ENCODE data around the gene ITSN2.

The ITSN2 gene

DNA sequence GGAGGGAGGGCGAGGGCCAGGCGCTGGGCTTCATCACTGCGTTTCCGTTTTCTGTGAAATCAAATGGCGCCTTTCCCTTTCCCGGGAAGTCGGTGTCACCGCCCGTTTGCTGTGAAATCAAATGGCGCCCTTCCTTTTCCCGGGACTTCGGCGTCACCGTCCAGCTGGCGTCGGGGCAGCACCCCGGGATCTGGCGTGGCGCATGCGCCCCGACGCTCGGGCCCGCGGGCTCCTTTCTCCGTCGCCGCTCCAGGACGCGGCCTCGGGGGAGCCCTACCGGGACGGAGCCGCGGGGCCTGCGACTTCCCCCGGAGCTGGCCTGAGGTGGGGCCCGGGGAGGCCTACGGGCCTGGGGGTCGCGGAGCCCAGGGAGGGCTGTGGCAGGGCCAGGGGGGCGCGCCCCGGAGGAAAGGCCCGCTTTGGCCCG lies 185.5 kb downstream of the ITSN2 start, which contains the start of gene FAM228A:
Gene FAM228A, plus strand, starts transcription at position 203 of the 427 bp plus-strand sequence. CDS start 428 bp downstream, outside the sequence.
- DNase-seq = no peak

DNA sequence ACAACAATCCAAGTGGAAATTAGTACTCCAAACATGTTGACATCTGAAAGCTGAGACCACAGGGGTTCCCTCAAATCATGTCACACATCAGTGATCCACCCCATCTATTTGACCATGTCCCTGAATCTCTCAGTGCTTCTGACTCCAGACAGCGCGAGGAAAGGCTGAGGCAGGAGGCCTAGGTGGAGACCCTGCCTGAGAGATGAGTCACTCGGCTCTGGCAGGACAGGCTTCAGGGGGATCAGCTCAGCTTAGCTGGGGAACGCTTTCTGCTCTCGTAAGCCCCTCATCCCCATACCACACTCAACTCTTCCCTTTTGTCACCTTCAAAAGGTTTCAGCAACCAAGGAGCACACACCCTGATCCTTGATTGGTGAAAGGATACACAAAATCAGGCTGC lies 191.3 kb downstream of the ITSN2 start:
- no peak for DNase-seq

DNA sequence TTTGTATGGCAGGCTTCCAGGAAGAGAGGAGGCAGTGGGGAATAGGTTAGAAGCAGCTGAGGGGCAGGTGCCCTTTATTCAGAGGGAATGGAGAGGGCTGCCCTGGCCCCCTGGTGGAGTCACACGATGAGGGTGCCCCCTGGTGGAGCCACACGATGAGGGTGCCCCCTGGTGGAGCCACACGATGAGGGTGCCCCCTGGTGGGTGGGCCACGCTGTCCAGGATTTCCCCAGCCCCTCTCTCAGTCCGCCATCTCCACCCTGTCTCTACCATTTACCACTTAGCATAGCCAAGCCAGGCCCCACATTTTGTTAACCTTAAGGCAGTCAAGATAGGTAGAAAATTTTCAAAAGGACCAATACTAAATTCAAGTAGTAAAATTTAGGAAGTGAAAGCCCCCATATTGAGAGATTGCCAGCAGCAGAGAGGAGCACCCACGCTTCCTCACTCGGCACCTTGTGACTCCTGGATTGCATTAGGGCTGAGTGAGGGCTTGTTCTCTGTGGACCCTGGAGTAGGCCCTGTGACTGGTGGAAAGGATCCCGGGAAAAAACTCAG lies 195.8 kb downstream of the ITSN2 start:
- DNase-seq = no peak

DNA sequence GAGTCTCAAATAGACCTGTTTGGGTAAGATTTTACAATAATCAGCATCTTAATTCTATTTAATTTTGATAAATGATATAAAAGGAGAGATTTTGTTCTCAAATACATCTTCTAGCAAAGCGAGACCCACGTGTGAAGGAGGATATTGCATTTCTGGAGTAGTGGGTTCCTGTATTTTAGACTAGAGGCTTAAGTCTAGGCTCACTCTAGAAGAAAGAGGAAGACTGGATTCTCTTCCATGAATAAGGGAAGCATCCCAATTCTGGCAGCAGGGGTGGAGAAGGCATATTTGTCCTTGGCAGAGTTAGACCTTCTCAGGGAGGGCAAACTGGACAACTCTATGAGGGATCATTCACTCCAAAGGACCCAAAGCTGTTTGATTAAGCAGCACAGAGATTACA lies 196.7 kb downstream of the ITSN2 start:
- DNase-seq = no peak

DNA sequence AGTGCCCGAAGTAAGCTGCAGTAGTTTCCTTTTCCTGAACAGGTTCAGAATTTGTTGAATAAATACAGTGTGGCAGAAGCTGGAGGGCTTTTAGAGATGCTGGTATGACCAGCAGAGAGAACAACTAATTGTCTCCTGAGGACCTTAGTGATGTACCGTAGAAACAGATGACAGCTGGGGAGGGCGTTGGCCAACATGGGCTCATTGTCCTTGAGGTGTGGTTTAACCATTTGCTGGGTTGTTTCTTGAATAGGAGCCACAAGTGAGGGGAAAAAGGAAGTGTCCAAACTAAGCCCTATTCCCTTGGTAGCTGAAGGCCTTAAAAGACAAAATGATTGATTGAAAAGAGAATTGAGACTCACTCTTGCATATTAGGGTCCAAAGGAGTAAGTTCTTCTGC lies 197.2 kb downstream of the ITSN2 start:
- no peak for DNase-seq

DNA sequence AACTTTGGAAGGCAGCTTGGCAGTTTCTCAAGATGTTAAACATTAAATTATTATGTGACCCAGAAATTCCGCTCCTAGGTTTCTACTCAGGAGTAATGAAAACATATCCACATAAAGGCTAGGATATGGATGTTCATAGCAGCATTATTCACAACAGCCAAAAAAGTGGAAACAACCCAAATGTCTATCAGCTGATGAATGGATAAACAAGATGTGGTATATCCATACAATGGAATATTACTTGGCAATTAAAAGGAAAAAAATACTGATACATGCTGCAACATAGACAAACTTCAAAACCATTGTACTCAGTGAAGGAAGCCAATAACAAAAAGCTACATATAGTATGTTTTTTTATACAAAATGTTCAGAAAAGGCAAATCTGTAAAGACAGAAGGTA lies 197.8 kb downstream of the ITSN2 start:
- no peak for DNase-seq

DNA sequence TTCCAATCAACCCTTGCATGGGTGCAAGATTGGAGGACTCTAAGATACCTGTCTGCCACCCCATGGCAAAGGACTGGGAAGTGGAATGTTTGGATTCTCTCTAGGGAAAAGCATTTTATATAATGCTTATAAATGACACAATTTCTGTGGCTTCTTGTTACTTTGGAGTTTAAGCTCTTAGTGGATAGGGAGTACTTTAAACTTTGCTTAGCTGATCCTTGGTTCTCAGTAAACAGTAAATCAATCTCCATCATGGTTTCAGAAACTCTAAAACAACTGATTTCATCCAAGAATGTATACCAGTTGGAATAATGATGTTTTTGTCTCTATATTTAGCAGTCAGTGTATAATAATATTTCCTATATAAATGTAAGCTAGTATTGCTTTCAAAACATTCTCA lies 199.6 kb downstream of the ITSN2 start:
- DNase-seq = no peak

DNA sequence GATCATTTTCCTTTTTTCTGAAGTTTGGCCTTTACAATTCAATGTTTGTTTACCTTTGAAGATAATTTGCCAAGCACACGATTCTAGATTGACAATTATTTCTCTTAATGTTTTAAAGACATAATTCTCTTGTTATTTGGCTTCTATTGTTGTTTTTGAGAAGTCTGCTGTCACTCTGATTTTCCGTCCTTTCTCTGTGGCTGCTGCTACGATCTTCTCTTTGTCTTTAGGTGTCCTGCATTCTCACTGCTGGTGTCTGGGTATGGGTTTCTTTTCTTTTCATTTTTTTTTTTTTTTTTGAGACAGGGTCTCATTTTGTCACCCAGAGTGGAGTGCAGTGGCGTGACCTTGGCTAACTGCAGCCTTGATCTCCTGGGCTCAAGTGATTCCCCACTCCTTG lies 200.6 kb downstream of the ITSN2 start:
- no peak for DNase-seq

DNA sequence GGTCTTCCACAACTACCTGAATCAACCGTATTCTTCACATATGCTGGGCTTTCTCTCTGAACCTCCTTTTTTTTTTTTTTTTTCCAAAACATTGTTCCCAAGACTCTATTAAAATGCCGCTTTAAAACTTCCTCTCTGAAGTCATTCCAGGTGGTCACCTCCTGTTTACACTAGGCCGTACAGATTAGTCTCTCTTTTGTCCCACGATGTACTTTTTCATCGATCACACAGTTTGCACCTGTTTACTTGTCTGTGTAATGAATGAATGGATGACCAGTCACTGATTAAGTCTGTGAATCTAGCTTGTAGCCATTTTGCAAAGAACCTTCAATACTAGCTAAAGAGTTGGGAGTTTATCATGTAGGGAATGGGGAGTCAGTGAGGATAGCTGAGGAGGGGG lies 202.2 kb downstream of the ITSN2 start:
- no peak for DNase-seq

DNA sequence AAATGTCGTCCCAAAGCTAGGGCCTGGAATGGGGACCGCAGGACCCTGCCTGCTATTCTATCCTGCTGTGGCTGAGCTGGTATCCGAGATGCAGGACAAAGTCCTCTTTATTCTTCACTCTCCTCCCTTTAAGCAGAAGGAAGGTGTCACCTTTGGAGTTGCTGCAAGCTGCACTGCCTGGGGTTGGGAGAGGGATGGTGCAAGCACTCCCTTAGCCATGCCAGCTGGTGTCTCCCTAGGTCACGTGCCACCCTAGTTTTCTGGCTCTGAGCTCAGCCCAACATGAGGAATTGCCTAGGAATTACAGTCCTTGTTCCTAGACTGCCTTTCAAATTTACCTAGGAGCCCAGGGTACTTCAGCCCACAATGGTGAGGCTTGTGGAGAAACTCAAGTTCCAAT lies 206.9 kb downstream of the ITSN2 start:
- DNase-seq = no peak
